T-cell (primary cell): ENCODE results near the gene OSTM1. TPM values are rescaled to one million over a fixed set of nuclear protein-coding genes. Genes with fewer than 3 reads are reported as not detected.
"Not testable (repeated sequence)": the region's sequence is repeated elsewhere in the genome, so short reads cannot be mapped to it uniquely, and the experiment has no call there.

Source experiments
- ATAC-seq, 4 experiments: fragments of 200-7000 bp in 3 of 4; fragments of 150-1000 bp in 1 of 4; cut with Tn5 transposase; replicated peaks in 1 of 4; 1 replicate in 3 of 4; 2 replicates in 1 of 4; pipeline ENCODE4 v1.10.0; 2021; ENCODE audit warnings: moderate library complexity in 3 of 4, mild to moderate bottlenecking in 2 of 4, moderate number of reproducible peaks in 1 of 4
- CTCF ChIA-PET, 2 donors: fragments of 300-600 bp; sonication (Branson Sonifier 250); formaldehyde crosslinking; loops; one replicate each; lab custom pipeline; 2022; ENCODE audit warnings: antibody characterized with exemption in 2 of 2; lab: Charles Lee
- POLR2A ChIA-PET, 2 donors: fragments of 300-600 bp; sonication (Branson Sonifier 250); formaldehyde crosslinking; loops; one replicate each; lab custom pipeline; 2022; ENCODE audit warnings: antibody characterized with exemption in 2 of 2; lab: Charles Lee
- DNase-seq, 35 experiments: peaks; one replicate each; pipeline versions ENCODE4 v3.0.0 to v3.0.0-alpha.2; 2013 to 2023
- H3K27ac ChIP-seq: one replicate; pipeline ENCODE4 v1.5.1; 2013; ENCODE audit warnings: low read length
- H3K27me3 ChIP-seq, 2 experiments: replicated peaks in 1 of 2; 1 replicate in 1 of 2; 2 replicates in 1 of 2; pipeline versions ENCODE4 v1.6.1 to v1.7.0; 2013; ENCODE audit warnings: low read length in 1 of 2, mixed read lengths in 1 of 2; ENCODE audit not compliant: control insufficient read depth in 2 of 2, insufficient read depth in 2 of 2; ENCODE audit errors: extremely low read depth in 1 of 2
- H3K36me3 ChIP-seq, 2 donors: 1 replicate in 1 of 2; 2 replicates in 1 of 2; pipeline versions ENCODE4 v1.6.1 to v1.7.0; 2013; ENCODE audit warnings: low read length in 1 of 2; ENCODE audit not compliant: control insufficient read depth in 2 of 2, insufficient read depth in 1 of 2; ENCODE audit errors: extremely low read depth in 1 of 2
- H3K4me1 ChIP-seq, 2 experiments: 1 replicate in 1 of 2; 2 replicates in 1 of 2; pipeline versions ENCODE4 v1.6.1 to v1.7.0; 2013; ENCODE audit warnings: low read length in 2 of 2, mixed read lengths in 1 of 2; ENCODE audit not compliant: insufficient read depth in 2 of 2, control insufficient read depth in 1 of 2; ENCODE audit errors: extremely low read depth in 1 of 2
- H3K4me3 ChIP-seq, 2 donors: 1 replicate in 1 of 2; 2 replicates in 1 of 2; pipeline versions ENCODE4 v1.5.1 to v1.7.0; 2013; ENCODE audit warnings: mild to moderate bottlenecking in 2 of 2, low read length in 1 of 2, moderate library complexity in 1 of 2; ENCODE audit not compliant: control insufficient read depth in 1 of 2; ENCODE audit errors: extremely low read depth in 1 of 2
- H3K9me3 ChIP-seq: 2 replicates; pipeline ENCODE4 v1.7.0; 2013
- H3K27ac Mint-ChIP-seq, 2 donors: one replicate each; pipeline ENCODE4 v1.8.0; 2020 to 2021; ENCODE audit warnings: mild to moderate bottlenecking in 2 of 2, mixed read lengths in 2 of 2
- H3K27me3 Mint-ChIP-seq, 2 donors: one replicate each; pipeline ENCODE4 v1.8.0; 2021 to 2022; ENCODE audit warnings: mixed read lengths in 2 of 2
- H3K36me3 Mint-ChIP-seq: one replicate; pipeline ENCODE4 v1.8.0; 2021; ENCODE audit warnings: mixed read lengths
- H3K4me1 Mint-ChIP-seq, 3 donors: one replicate each; pipeline ENCODE4 v1.8.0; 2020 to 2022; ENCODE audit warnings: mixed read lengths in 3 of 3, mild to moderate bottlenecking in 1 of 3
- H3K4me3 Mint-ChIP-seq, 3 donors: one replicate each; pipeline ENCODE4 v1.8.0; 2020 to 2022; ENCODE audit warnings: mild to moderate bottlenecking in 3 of 3, mixed read lengths in 3 of 3, moderate library complexity in 3 of 3
- H3K9me3 Mint-ChIP-seq, 3 donors: one replicate each; pipeline ENCODE4 v1.8.0; 2020 to 2022; ENCODE audit warnings: mixed read lengths in 3 of 3
- WGBS: methylation state at CpG from one replicate; pipeline ENCODE4 v1.1.5; 2013; ENCODE audit warnings: missing lambda C conversion rate; ENCODE audit not compliant: insufficient coverage; 5-methylcytosine and 5-hydroxymethylcytosine counted together
- total RNA-seq, 35 experiments: library from RNA in 6 of 35; stranded (reverse) in 6 of 35; fragments of 120-200 nt in 1 of 35; gene quantifications; one replicate each; pipeline versions ENCODE4 v1.2.1 to v1.2.4 and lab custom pipeline; 2013 to 2026

OSTM1 gene
- total RNA-seq, 5 donors from 2014 or later (not counting 1 experiment from before 2014, with no cell fraction given), result 27.2 to 43.7 (median 39.7) TPM

- CTCF ChIA-PET, result interaction anchor here in 1 of 2 donors (0.7 kb wide), 1 partner anchor 957 kb away, joined by 3 read pairs; no protein-coding TSS in a partner anchor
- Histone ChIP-seq H3K9me3 (no peaks in the 10 kb centered on the region), H3K4me1 (no peaks in the 10 kb centered on the region), H3K36me3 (no peaks in the 10 kb centered on the region), H3K27ac (no peak overlapping the region), H3K4me3 (no peak overlapping the region), H3K27me3 (no peaks in the 10 kb centered on the region)
- Mint-ChIP-seq H3K4me3 (no peak overlapping the region), H3K27me3 (no peaks in the 10 kb centered on the region), H3K36me3 (peaks cover 11% of the 10 kb centered on the region), H3K4me1 (no peaks in the 10 kb centered on the region), H3K9me3 (peaks cover 4 to 11% (median 11%) of the 10 kb centered on the region in 3 donors), H3K27ac (no peak overlapping the region)
- POLR2A ChIA-PET, result no interaction called here
- 92% methylated on average over 15 of the region's 15 CpGs for WGBS
- ATAC-seq, result no peak
- DNase-seq, result no peak
These were observed 69.7 kb downstream of the OSTM1 start for GRCh38 chr6:108004861-108005260.

- 91% methylated on average over 5 of the region's 9 CpGs for WGBS
- ChIA-PET POLR2A (no interaction called here), CTCF (no interaction called here)
- no peak overlapping the region for H3K4me3 Mint-ChIP-seq
- Histone ChIP-seq H3K27me3 (no peaks in the 10 kb centered on the region), H3K4me1 (no peaks in the 10 kb centered on the region), H3K4me3 (no peak overlapping the region), H3K27ac (no peak overlapping the region), H3K9me3 (no peaks in the 10 kb centered on the region), H3K36me3 (no peaks in the 10 kb centered on the region)
- no peak for ATAC-seq
- no peaks in the 10 kb centered on the region for H3K27me3 Mint-ChIP-seq
- no peaks in the 10 kb centered on the region for H3K9me3 Mint-ChIP-seq
- no peak for DNase-seq
- no peaks in the 10 kb centered on the region for H3K36me3 Mint-ChIP-seq
- H3K4me1 Mint-ChIP-seq, result no peaks in the 10 kb centered on the region
- H3K27ac Mint-ChIP-seq, result no peak overlapping the region
These were observed 71.9 kb downstream of the OSTM1 start for GRCh38 chr6:108002365-108003221.

GRCh38 chr6:108001696-108002231 is 72.8 kb downstream of the OSTM1 start:
- 100% methylated on average over 1 of the region's 7 CpGs for WGBS
- no peak for DNase-seq
- POLR2A ChIA-PET, result no interaction called here

GRCh38 chr6:108000259-108000658 is 74.3 kb downstream of the OSTM1 start:
- H3K36me3 Mint-ChIP-seq, H3K27ac Mint-ChIP-seq, H3K36me3 ChIP-seq, DNase-seq, H3K9me3 ChIP-seq, H3K4me1 ChIP-seq, ATAC-seq, H3K4me3 ChIP-seq, H3K27me3 Mint-ChIP-seq, H3K9me3 Mint-ChIP-seq, H3K4me3 Mint-ChIP-seq, H3K4me1 Mint-ChIP-seq, POLR2A ChIA-PET, H3K27me3 ChIP-seq, H3K27ac ChIP-seq: not testable (repeated sequence)
- 94% methylated on average over 4 of the region's 5 CpGs for WGBS
- CTCF ChIA-PET, result interaction anchor here in 1 of 2 donors (0.7 kb wide), 1 partner anchor 135 kb away, joined by 3 read pairs; no protein-coding TSS in a partner anchor

More at GRCh38 chr6:108001696-108002231, 72.8 kb downstream of the OSTM1 start:
- H3K4me3 ChIP-seq, result no peak overlapping the region
- H3K9me3 ChIP-seq, result no peaks in the 10 kb centered on the region
- Mint-ChIP-seq H3K36me3 (no peaks in the 10 kb centered on the region), H3K4me1 (no peaks in the 10 kb centered on the region), H3K27ac (no peak overlapping the region), H3K4me3 (no peak overlapping the region), H3K9me3 (no peaks in the 10 kb centered on the region), H3K27me3 (no peaks in the 10 kb centered on the region)
- no peaks in the 10 kb centered on the region for H3K4me1 ChIP-seq
- peaks cover 0 to 2% of the 10 kb centered on the region in 2 experiments for H3K27me3 ChIP-seq
- no peak for ATAC-seq
- CTCF ChIA-PET, result no interaction called here
- H3K27ac ChIP-seq, result no peak overlapping the region
- no peaks in the 10 kb centered on the region for H3K36me3 ChIP-seq

- Mint-ChIP-seq H3K9me3 (no peaks in the 10 kb centered on the region), H3K36me3 (no peaks in the 10 kb centered on the region), H3K27me3 (no peaks in the 10 kb centered on the region), H3K4me3 (no peak overlapping the region), H3K27ac (no peak overlapping the region), H3K4me1 (no peaks in the 10 kb centered on the region)
- ChIA-PET CTCF (no interaction called here), POLR2A (no interaction called here)
- Histone ChIP-seq H3K9me3 (no peaks in the 10 kb centered on the region), H3K4me3 (no peak overlapping the region), H3K4me1 (no peaks in the 10 kb centered on the region), H3K27me3 (peaks cover 0 to 3% of the 10 kb centered on the region in 2 experiments), H3K27ac (no peak overlapping the region), H3K36me3 (no peaks in the 10 kb centered on the region)
- no peak for ATAC-seq
- DNase-seq, result no peak
These were observed 75.2 kb downstream of the OSTM1 start for GRCh38 chr6:107999341-107999740.

- ChIA-PET CTCF (interaction anchor here (0.5 to 0.7 kb wide), 2 partner anchors 19 to 222 kb away, joined by 4 to 6 read pairs; no protein-coding TSS in a partner anchor), POLR2A (no interaction called here)
- no peaks in the 10 kb centered on the region for H3K27me3 Mint-ChIP-seq
- Histone ChIP-seq H3K27ac (no peak overlapping the region), H3K27me3 (peaks cover 0 to 3% of the 10 kb centered on the region in 2 experiments), H3K36me3 (no peaks in the 10 kb centered on the region), H3K9me3 (no peaks in the 10 kb centered on the region), H3K4me3 (no peak overlapping the region), H3K4me1 (no peaks in the 10 kb centered on the region)
- H3K4me1 Mint-ChIP-seq, result peaks cover 0 to 9% (median 3%) of the 10 kb centered on the region in 3 donors
- no peaks in the 10 kb centered on the region for H3K36me3 Mint-ChIP-seq
- H3K9me3 Mint-ChIP-seq, result no peaks in the 10 kb centered on the region
- ATAC-seq (no peak), DNase-seq (no peak)
- no peak overlapping the region for H3K4me3 Mint-ChIP-seq
- no peak overlapping the region for H3K27ac Mint-ChIP-seq
- no CpG with 5 or more reads among the region's 9 CpGs for WGBS
These were observed 82.6 kb downstream of the OSTM1 start for GRCh38 chr6:107991772-107992550.
